K562 (cell line): ENCODE measurements around the gene HSPB6. TPM values are rescaled to one million over a fixed set of nuclear protein-coding genes. Genes with fewer than 3 reads are reported as not detected.

Experiments
- ATAC-seq: fragments of 200-7000 bp; cut with Tn5 transposase; 3 replicates; pipeline ENCODE4 v1.9.1; 2020; ENCODE audit warnings: moderate library complexity
- BruUV-seq: library from RNA; stranded (reverse); fragments of 400-500 nt; replicated peaks from 2 replicates; lab custom pipeline; 2021; lab: Mats Ljungman, UMichigan
- CTCF ChIA-PET: fragments of 300-600 bp; formaldehyde crosslinking; extraction: SDS; loops from one replicate; lab custom pipeline; 2021; ENCODE audit warnings: low intra/inter-chr PET ratio; lab: Yijun Ruan, JAX
- POLR2A ChIA-PET: fragments of 300-600, 350-650 bp; sonication (Branson Sonifier 250); formaldehyde crosslinking; extraction: SDS; loops from one replicate; lab custom pipeline; 2021; ENCODE audit warnings: antibody characterized with exemption, inconsistent platforms; lab: Yijun Ruan, JAX
- DNase-seq, 4 experiments: peaks; one replicate each; pipeline versions ENCODE4 v3.0.0 to v3.0.0-alpha.2; 2011 to 2018; ENCODE audit warnings: low spot score in 3 of 4, mixed read lengths in 3 of 4; ENCODE audit errors: extremely low read depth in 1 of 4
- FAIRE-seq: peaks from 2 replicates; lab custom pipeline; 2011; peaks lifted over from hg19 to GRCh38; lab: Jason Lieb, UNC
- H2AFZ ChIP-seq: 2 replicates; pipeline ENCODE4 v1.6.0; 2011; ENCODE audit warnings: low read depth, low read length, control low read depth, inconsistent platforms
- H3K27ac ChIP-seq: fragments of 200-600 bp; 3 replicates; pipeline ENCODE4 v1.8.0; 2011; ENCODE audit warnings: low read depth, mild to moderate bottlenecking, control low read depth, inconsistent platforms, low read length, moderate library complexity, mixed read lengths; ENCODE audit errors: extremely low read depth
- H3K27me3 ChIP-seq, 2 experiments: fragments of 300-600 bp in 1 of 2; 2 replicates in 1 of 2; 3 replicates in 1 of 2; pipeline versions ENCODE4 v1.6.0 to v1.8.0; 2011; ENCODE audit warnings: inconsistent platforms in 2 of 2, low read length in 2 of 2, mild to moderate bottlenecking in 1 of 2, mixed read lengths in 1 of 2, moderate library complexity in 1 of 2; ENCODE audit not compliant: control insufficient read depth in 2 of 2, insufficient read depth in 2 of 2
- H3K36me3 ChIP-seq: fragments of 300-600 bp; 3 replicates; pipeline ENCODE4 v1.8.0; 2011; ENCODE audit warnings: mild to moderate bottlenecking, low read length, inconsistent platforms; ENCODE audit not compliant: control insufficient read depth, insufficient read depth
- H3K4me1 ChIP-seq, 2 experiments: fragments of 200-600 bp in 1 of 2; replicated peaks in 1 of 2; 2 replicates in 1 of 2; 3 replicates in 1 of 2; pipeline versions ENCODE4 v1.5.1 to v1.8.0; 2011; ENCODE audit warnings: inconsistent platforms in 2 of 2, low read length in 2 of 2, mild to moderate bottlenecking in 1 of 2, mixed read lengths in 1 of 2, moderate library complexity in 1 of 2; ENCODE audit not compliant: control insufficient read depth in 2 of 2, insufficient read depth in 2 of 2
- H3K4me2 ChIP-seq: 2 replicates; pipeline ENCODE4 v1.6.1; 2011; ENCODE audit warnings: low read length, control low read depth, inconsistent platforms, mixed read lengths; ENCODE audit not compliant: insufficient read depth
- H3K4me3 ChIP-seq: fragments of 200-600 bp; sonication (generic), shearing (Covaris generic); 2 replicates; pipeline ENCODE4 v1.5.1; 2016; ENCODE audit warnings: control low read depth, inconsistent platforms
- H3K79me2 ChIP-seq: fragments of 200-600 bp; 3 replicates; pipeline ENCODE4 v1.8.0; 2011; ENCODE audit warnings: low read length, inconsistent platforms; ENCODE audit not compliant: control insufficient read depth, insufficient read depth
- H3K9ac ChIP-seq, 2 experiments: 2 replicates each; pipeline versions ENCODE4 v1.6.0 to v1.6.1; 2011; ENCODE audit warnings: low read depth in 2 of 2, low read length in 2 of 2, control low read depth in 1 of 2, inconsistent platforms in 1 of 2, mild to moderate bottlenecking in 1 of 2, mixed read lengths in 1 of 2; ENCODE audit not compliant: insufficient read depth in 1 of 2
- H3K9me1 ChIP-seq: one replicate; pipeline ENCODE4 v1.6.0; 2011; ENCODE audit warnings: inconsistent platforms, mild to moderate bottlenecking, low read length, moderate library complexity; ENCODE audit not compliant: control insufficient read depth, insufficient read depth
- H3K9me3 ChIP-seq: replicated peaks from 2 replicates; pipeline ENCODE4 v1.5.1; 2011; ENCODE audit warnings: low read depth, low read length, inconsistent platforms; ENCODE audit not compliant: control insufficient read depth, insufficient read depth
- H4K20me1 ChIP-seq: replicated peaks from 2 replicates; pipeline ENCODE4 v1.6.1; 2011; ENCODE audit warnings: low read length, inconsistent platforms, mixed read lengths; ENCODE audit not compliant: control insufficient read depth, insufficient read depth
- ASH1L ChIP-seq: fragments of 450-650 bp; IDR thresholded peaks from 2 replicates; pipeline ENCODE4 v1.6.1; 2018; ENCODE audit warnings: borderline replicate concordance, mild to moderate bottlenecking, low read depth; ENCODE audit not compliant: partially characterized antibody
- BRD9 ChIP-seq: fragments of 450-650 bp; IDR thresholded peaks from 2 replicates; pipeline ENCODE4 v1.6.1; 2018; ENCODE audit warnings: low read depth; ENCODE audit not compliant: partially characterized antibody
- POLR2B ChIP-seq: fragments of 450-650 bp; IDR thresholded peaks from 2 replicates; pipeline ENCODE4 v1.6.1; 2018; ENCODE audit warnings: low read depth; ENCODE audit not compliant: partially characterized antibody
- POLR2G ChIP-seq: fragments of 200-400 bp; formaldehyde crosslinking; IDR thresholded peaks from 2 replicates; pipeline ENCODE4 v1.6.1; 2017; ENCODE audit warnings: low read depth, mild to moderate bottlenecking, antibody characterized with exemption, low read length, moderate library complexity
- RBFOX2 ChIP-seq: fragments of 200-400 bp; formaldehyde crosslinking; IDR thresholded peaks from 2 replicates; pipeline ENCODE4 v1.6.1; 2017; ENCODE audit warnings: low read depth, mild to moderate bottlenecking, low read length, moderate library complexity
- ZFX ChIP-seq: sonication (generic); formaldehyde crosslinking; IDR thresholded peaks from 2 replicates; pipeline ENCODE4 v1.8.0; 2022; ENCODE audit warnings: mild to moderate bottlenecking, missing genetic modification reagents, moderate library complexity
- WGBS: fragments of 100-300 bp; shearing (Covaris generic); methylation state at CpG from one replicate; pipeline ENCODE4 v1.1.6; 2016; ENCODE audit warnings: low coverage, mixed read lengths; ENCODE audit not compliant: insufficient coverage; ENCODE audit errors: missing lambda C conversion rate; 5-methylcytosine and 5-hydroxymethylcytosine counted together
- in situ Hi-C: fragments of 300-500 bp; cut with MboI; formaldehyde crosslinking; loops from 4 replicates; pipeline ENCODE4 v1.15.0; 2018; ENCODE audit warnings: inconsistent platforms, mixed read lengths
- intact Hi-C: fragments of 100-400 bp; cut with micrococcal nuclease; formaldehyde crosslinking; loops from 2 replicates; pipeline ENCODE4 v1.14.2; 2022
- polyA plus RNA-seq, 8 experiments: library from polyadenylated mRNA; depleted of rRNA in 4 of 8; stranded (reverse) in 5 of 8; unstranded in 3 of 8; fragments of >200 nt; fragmentation: Nextera tagmentation in 2 of 8; fragmentation: Illumina TruSeq in 1 of 8; extraction: Ambion mirVana in 2 of 8; extraction: Trizol in 1 of 8; gene quantifications; 2 replicates each; pipeline versions ENCODE4 v1.2.1 to v1.2.3, GENCODE V29; 2011 to 2014; ENCODE audit warnings: inconsistent platforms in 1 of 8, missing spikeins in 1 of 8
- total RNA-seq, 7 experiments: library from RNA; depleted of rRNA in 6 of 7; stranded (reverse); fragments of >200 nt in 6 of 7; fragmentation: Illumina TruSeq in 2 of 7; extraction: Trizol in 2 of 7; gene quantifications; 2 replicates each; pipeline versions ENCODE4 v1.2.1 to v1.2.3, GENCODE V29; 2011 to 2021; ENCODE audit warnings: low replicate concordance in 1 of 7
- TF ChIP-seq, protein P1 (sequence below): sonication (generic); formaldehyde crosslinking; IDR thresholded peaks from 2 replicates; pipeline ENCODE4 v1.8.1; 2023; ENCODE audit warnings: mild to moderate bottlenecking, missing genetic modification reagents

HSPB6 gene
- total and polyA plus RNA-seq, 9 of the 15 experiments (the other 6 are each of a cell fraction or from before 2014, with no cell fraction given) = 0.55 TPM; not detected in 8

- no peak for FAIRE-seq
- intact Hi-C loops = no loop called here
- Histone ChIP-seq H3K4me2 (no peak overlapping the region), H4K20me1 (0 out of 2 replicates have a peak, but pooled peaks cover 11% of the 10 kb centered on the region), H2AFZ (no peak overlapping the region), H3K9me1 (no peaks in the 10 kb centered on the region), H3K79me2 (peaks cover 33% of the 10 kb centered on the region), H3K9ac (0 out of 4 replicates have a peak overlapping the region, but pooled peaks of 1 of the 2 experiments have one; percentile 32), H3K27ac (no peak overlapping the region), H3K9me3 (no peaks in the 10 kb centered on the region), H3K36me3 (peaks cover 77% of the 10 kb centered on the region; the same call in 2 of the 3 replicates), H3K4me1 (peaks cover 7 to 34% of the 10 kb centered on the region in 2 experiments), H3K27me3 (no peaks in the 10 kb centered on the region), H3K4me3 (no peak overlapping the region)
- ATAC-seq = no peak
- 100% methylated on average over 10 of the region's 14 CpGs for WGBS
- in situ Hi-C loops = no loop called here
- no TSS peak for BruUV-seq
- ChIA-PET CTCF (no interaction called here), POLR2A (interaction anchor here (1.5 kb wide), 1 partner anchor 18 kb away, joined by 5 read pairs; no protein-coding TSS in a partner anchor)
- DNase-seq = no peak
- TF ChIP-seq ZFX (no peak), POLR2G (peak; percentile 65), RBFOX2 (peak; percentile 67)
Measured at GRCh38 chr19:35722461-35722860, 34.4 kb downstream of the HSPB6 start.

- ChIA-PET POLR2A (interaction anchor here (1.5 kb wide), 1 partner anchor 19 kb away, joined by 5 read pairs; no protein-coding TSS in a partner anchor), CTCF (no interaction called here)
- Histone ChIP-seq H3K36me3 (peaks cover 68% of the 10 kb centered on the region; the same call in 2 of the 3 replicates), H4K20me1 (0 out of 2 replicates have a peak, but pooled peaks cover 11% of the 10 kb centered on the region), H3K4me2 (no peak overlapping the region), H3K9me1 (no peaks in the 10 kb centered on the region), H3K9ac (peak overlapping the region in 1 of 2 experiments; percentile 78; a peak in 2 of 4 replicates), H3K4me3 (no peak overlapping the region), H3K4me1 (peaks cover 8 to 45% of the 10 kb centered on the region in 2 experiments), H3K27ac (no peak overlapping the region), H3K27me3 (no peaks in the 10 kb centered on the region), H3K9me3 (no peaks in the 10 kb centered on the region), H2AFZ (no peak overlapping the region), H3K79me2 (peaks cover 33% of the 10 kb centered on the region)
- TF ChIP-seq POLR2G (peak; percentile 64), RBFOX2 (peak; percentile 56), POLR2B (peak; percentile 11), ASH1L (no peak), BRD9 (no peak)
- TF ChIP-seq, protein P1, sequence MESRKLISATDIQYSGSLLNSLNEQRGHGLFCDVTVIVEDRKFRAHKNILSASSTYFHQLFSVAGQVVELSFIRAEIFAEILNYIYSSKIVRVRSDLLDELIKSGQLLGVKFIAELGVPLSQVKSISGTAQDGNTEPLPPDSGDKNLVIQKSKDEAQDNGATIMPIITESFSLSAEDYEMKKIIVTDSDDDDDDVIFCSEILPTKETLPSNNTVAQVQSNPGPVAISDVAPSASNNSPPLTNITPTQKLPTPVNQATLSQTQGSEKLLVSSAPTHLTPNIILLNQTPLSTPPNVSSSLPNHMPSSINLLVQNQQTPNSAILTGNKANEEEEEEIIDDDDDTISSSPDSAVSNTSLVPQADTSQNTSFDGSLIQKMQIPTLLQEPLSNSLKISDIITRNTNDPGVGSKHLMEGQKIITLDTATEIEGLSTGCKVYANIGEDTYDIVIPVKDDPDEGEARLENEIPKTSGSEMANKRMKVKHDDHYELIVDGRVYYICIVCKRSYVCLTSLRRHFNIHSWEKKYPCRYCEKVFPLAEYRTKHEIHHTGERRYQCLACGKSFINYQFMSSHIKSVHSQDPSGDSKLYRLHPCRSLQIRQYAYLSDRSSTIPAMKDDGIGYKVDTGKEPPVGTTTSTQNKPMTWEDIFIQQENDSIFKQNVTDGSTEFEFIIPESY (CRISPR knock-in tag) = peak; percentile 54; the same call in 1 of the 2 replicates
- intact Hi-C loops = no loop called here
- FAIRE-seq (no peak), ATAC-seq (no peak), DNase-seq (no peak)
- BruUV-seq = no TSS peak
- 95% methylated on average over 14 of the region's 16 CpGs for WGBS
- in situ Hi-C loops = no loop called here
Measured at GRCh38 chr19:35721374-35721773, 35.5 kb downstream of the HSPB6 start.
